Hepatocyte (in vitro differentiated cells): ENCODE measurements around the gene HERC2.

Experiments used
- EZH2 ChIP-seq: fragments of 200-600 bp; sonication (generic); IDR thresholded peaks from 2 replicates; pipeline ENCODE4 v1.6.1; 2016; ENCODE audit warnings: antibody characterized with exemption, mild to moderate bottlenecking, borderline replicate concordance
- TF ChIP-seq, protein P1 (sequence below): fragments of 200-600 bp; sonication (generic); IDR thresholded peaks from 2 replicates; pipeline ENCODE4 v1.5.1; 2016; ENCODE audit warnings: antibody characterized with exemption, mild to moderate bottlenecking; ENCODE audit not compliant: poor library complexity

GRCh38 chr15:28260722-28261121 lies 61.3 kb downstream of the HERC2 start:
- TF ChIP-seq, protein P1, sequence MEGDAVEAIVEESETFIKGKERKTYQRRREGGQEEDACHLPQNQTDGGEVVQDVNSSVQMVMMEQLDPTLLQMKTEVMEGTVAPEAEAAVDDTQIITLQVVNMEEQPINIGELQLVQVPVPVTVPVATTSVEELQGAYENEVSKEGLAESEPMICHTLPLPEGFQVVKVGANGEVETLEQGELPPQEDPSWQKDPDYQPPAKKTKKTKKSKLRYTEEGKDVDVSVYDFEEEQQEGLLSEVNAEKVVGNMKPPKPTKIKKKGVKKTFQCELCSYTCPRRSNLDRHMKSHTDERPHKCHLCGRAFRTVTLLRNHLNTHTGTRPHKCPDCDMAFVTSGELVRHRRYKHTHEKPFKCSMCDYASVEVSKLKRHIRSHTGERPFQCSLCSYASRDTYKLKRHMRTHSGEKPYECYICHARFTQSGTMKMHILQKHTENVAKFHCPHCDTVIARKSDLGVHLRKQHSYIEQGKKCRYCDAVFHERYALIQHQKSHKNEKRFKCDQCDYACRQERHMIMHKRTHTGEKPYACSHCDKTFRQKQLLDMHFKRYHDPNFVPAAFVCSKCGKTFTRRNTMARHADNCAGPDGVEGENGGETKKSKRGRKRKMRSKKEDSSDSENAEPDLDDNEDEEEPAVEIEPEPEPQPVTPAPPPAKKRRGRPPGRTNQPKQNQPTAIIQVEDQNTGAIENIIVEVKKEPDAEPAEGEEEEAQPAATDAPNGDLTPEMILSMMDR, result no peak
- no peak for TF ChIP-seq EZH2
